Endothelial cell of umbilical vein (primary cell): Measurements from ENCODE around the gene SYT7. TPM values are rescaled to one million over a fixed set of nuclear protein-coding genes. Genes with fewer than 3 reads are reported as not detected.

ENCODE experiments used
- BruUV-seq: library from RNA; stranded (reverse); fragments of 400-500 nt; replicated peaks from 2 replicates; lab custom pipeline; 2021; lab: Mats Ljungman, UMichigan
- CTCF ChIA-PET: fragments of 300-600, 350-600 bp; sonication (Branson Sonifier 250); formaldehyde crosslinking; loops from one replicate; lab custom pipeline; 2021; ENCODE audit warnings: antibody characterized with exemption, inconsistent platforms; lab: Charles Lee
- POLR2A ChIA-PET: fragments of 300-600, 350-600 bp; sonication (Branson Sonifier 250); formaldehyde crosslinking; loops from one replicate; lab custom pipeline; 2021; ENCODE audit warnings: antibody characterized with exemption, inconsistent platforms; lab: Charles Lee
- DNase-seq: peaks from one replicate; pipeline ENCODE4 v3.0.0-alpha.2; 2011; ENCODE audit warnings: low read depth, low spot score
- FAIRE-seq: peaks from 2 replicates; lab custom pipeline; 2011; peaks lifted over from hg19 to GRCh38; lab: Jason Lieb, UNC
- H2AFZ ChIP-seq: 2 replicates; pipeline ENCODE4 v1.6.0; 2012; ENCODE audit warnings: low read depth, low read length, control low read depth, inconsistent platforms
- H3K27ac ChIP-seq: 2 replicates; pipeline ENCODE4 v1.5.1; 2011; ENCODE audit warnings: low read depth, mild to moderate bottlenecking, control low read depth, low read length, moderate library complexity; ENCODE audit not compliant: insufficient read depth
- H3K27me3 ChIP-seq, 2 experiments: 2 replicates each; pipeline versions ENCODE4 v1.6.0 to v1.6.1; 2011; ENCODE audit warnings: low read length in 2 of 2, mixed read lengths in 1 of 2; ENCODE audit not compliant: control insufficient read depth in 2 of 2, insufficient read depth in 2 of 2
- H3K36me3 ChIP-seq, 2 experiments: 2 replicates in 1 of 2; 3 replicates in 1 of 2; pipeline ENCODE4 v1.5.1; 2011; ENCODE audit warnings: low read length in 2 of 2, mild to moderate bottlenecking in 1 of 2, moderate library complexity in 1 of 2; ENCODE audit not compliant: control insufficient read depth in 2 of 2, insufficient read depth in 2 of 2; ENCODE audit errors: extremely low read depth in 1 of 2
- H3K4me1 ChIP-seq: 3 replicates; pipeline ENCODE4 v1.5.1; 2011; ENCODE audit warnings: mild to moderate bottlenecking, low read length; ENCODE audit not compliant: control insufficient read depth, insufficient read depth; ENCODE audit errors: extremely low read depth
- H3K4me2 ChIP-seq: 2 replicates; pipeline ENCODE4 v1.6.1; 2011; ENCODE audit warnings: low read length, control low read depth, mixed read lengths; ENCODE audit not compliant: insufficient read depth
- H3K4me3 ChIP-seq, 3 experiments: fragments of 200-600 bp in 1 of 3; sonication (generic), shearing (Covaris generic) in 1 of 3; replicated peaks in 1 of 3; 2 replicates each; pipeline ENCODE4 v1.5.1; 2011 to 2016; ENCODE audit warnings: control low read depth in 3 of 3, low read length in 3 of 3, mild to moderate bottlenecking in 2 of 3, inconsistent platforms in 1 of 3, low read depth in 1 of 3, moderate library complexity in 1 of 3; ENCODE audit not compliant: insufficient read depth in 1 of 3
- H3K79me2 ChIP-seq: 2 replicates; pipeline ENCODE4 v1.6.0; 2012; ENCODE audit warnings: low read length, inconsistent platforms; ENCODE audit not compliant: control insufficient read depth, insufficient read depth
- H3K9ac ChIP-seq: replicated peaks from 2 replicates; pipeline ENCODE3; 2011; ENCODE audit warnings: low read length, control low read depth; ENCODE audit not compliant: insufficient read depth; ENCODE audit errors: extremely low read depth
- H3K9me1 ChIP-seq: replicated peaks from 3 replicates; pipeline ENCODE4 v1.6.0; 2011; ENCODE audit warnings: mild to moderate bottlenecking, low read length; ENCODE audit not compliant: control insufficient read depth, insufficient read depth; ENCODE audit errors: extremely low read depth
- H3K9me3 ChIP-seq: replicated peaks from 2 replicates; pipeline ENCODE4 v1.5.1; 2012; ENCODE audit warnings: low read length, inconsistent platforms; ENCODE audit not compliant: control insufficient read depth, insufficient read depth
- H4K20me1 ChIP-seq: replicated peaks from 2 replicates; pipeline ENCODE3; 2011; ENCODE audit warnings: mild to moderate bottlenecking, low read length; ENCODE audit not compliant: control insufficient read depth, insufficient read depth; ENCODE audit errors: extremely low read depth
- EZH2 ChIP-seq: IDR thresholded peaks from 2 replicates; pipeline ENCODE4 v1.6.1; 2012; ENCODE audit warnings: borderline replicate concordance, low read depth, mild to moderate bottlenecking, moderate library complexity, low read length, inconsistent platforms; ENCODE audit not compliant: severe bottlenecking
- FOS ChIP-seq: IDR thresholded peaks from 2 replicates; pipeline ENCODE4 v1.6.1; 2011; ENCODE audit warnings: mild to moderate bottlenecking, low read length, moderate library complexity, borderline replicate concordance; ENCODE audit not compliant: insufficient read depth
- GATA2 ChIP-seq: IDR thresholded peaks from 2 replicates; pipeline ENCODE4 v1.7.0; 2011; ENCODE audit warnings: low read depth, mild to moderate bottlenecking, moderate library complexity, mixed read lengths, low read length; ENCODE audit not compliant: insufficient read length, insufficient read depth
- JUN ChIP-seq: IDR thresholded peaks from 2 replicates; pipeline ENCODE4 v1.6.1; 2011; ENCODE audit warnings: borderline replicate concordance, low read depth; ENCODE audit not compliant: insufficient read length, insufficient read depth
- MYC ChIP-seq: IDR thresholded peaks from one replicate; pipeline ENCODE4 v1.6.1; 2011; ENCODE audit warnings: mild to moderate bottlenecking, low read depth, low read length
- POLR2A ChIP-seq: IDR thresholded peaks from 2 replicates; pipeline ENCODE4 v1.6.1; 2012; ENCODE audit warnings: low read depth, mild to moderate bottlenecking, control low read depth, low read length
- POLR2AphosphoS5 ChIP-seq: IDR thresholded peaks from 2 replicates; pipeline ENCODE4 v1.6.1; 2012; ENCODE audit warnings: low read depth, mild to moderate bottlenecking, control low read depth, low read length, moderate library complexity; ENCODE audit not compliant: insufficient read depth
- dilution Hi-C: fragments of 300-500 bp; cut with MboI; formaldehyde crosslinking; loops from one replicate; pipeline ENCODE4 v1.15.0; 2019; ENCODE audit warnings: low sequenced_read_pairs; ENCODE audit not compliant: extremely low pct_ligation_motif_present
- intact Hi-C: fragments of 100-400 bp; cut with micrococcal nuclease; formaldehyde crosslinking; loops from one replicate; pipeline ENCODE4 v1.10.0; 2022
- polyA plus RNA-seq, 4 experiments: library from polyadenylated mRNA; depleted of rRNA in 3 of 4; stranded (reverse) in 3 of 4; unstranded in 1 of 4; fragments of >200 nt; gene quantifications; 2 replicates each; pipeline versions ENCODE4 v1.2.1 to v1.2.3, GENCODE V29; 2011 to 2012; ENCODE audit warnings: missing spikeins in 1 of 4
- total RNA-seq: library from RNA; stranded (reverse); gene quantifications from 2 replicates; pipeline ENCODE4 v1.2.3, GENCODE V29; 2021
- TF ChIP-seq, protein P1 (sequence below): IDR thresholded peaks from 2 replicates; pipeline ENCODE4 v1.6.1; 2011; ENCODE audit not compliant: insufficient read depth, insufficient read length

Gene SYT7
- total and polyA plus RNA-seq, 2 donors (not counting 3 experiments of a cell fraction or from before 2014, with no cell fraction given): 0.08 to 0.55 TPM

DNA sequence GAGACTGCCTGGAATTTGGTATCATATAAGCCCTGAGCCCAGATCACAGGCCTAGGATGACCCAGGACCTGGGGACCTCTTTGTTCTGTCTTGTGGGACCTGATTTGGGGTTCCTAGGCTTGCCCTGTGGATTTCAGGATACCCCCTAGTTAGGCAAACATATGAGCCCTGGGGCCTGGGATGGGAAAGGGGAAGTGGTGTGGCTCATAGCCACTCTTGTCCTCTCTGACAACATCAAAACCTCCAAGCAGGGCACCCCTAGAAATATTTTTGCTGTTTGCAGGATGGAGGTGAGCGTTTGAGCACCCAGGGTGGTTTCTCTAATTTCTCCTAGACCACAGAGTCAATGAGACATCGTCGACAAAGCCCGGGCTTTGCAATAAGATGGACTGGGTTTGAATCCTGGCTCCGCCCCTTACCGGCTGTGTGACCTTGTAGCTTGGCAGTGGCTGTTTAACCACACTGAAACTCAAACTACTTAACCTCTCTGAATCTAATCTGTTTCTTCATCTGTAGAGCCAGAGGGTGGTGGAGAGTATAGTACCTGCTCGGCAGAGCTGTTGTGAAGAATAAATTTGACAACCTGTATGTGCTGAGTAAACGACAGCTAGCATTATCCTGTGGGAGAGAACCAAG is 77.6 kb downstream of the SYT7 start:
- Histone ChIP-seq H3K9me3 (no peaks in the 10 kb centered on the region), H3K27ac (no peak overlapping the region), H3K4me3 (no peak overlapping the region), H3K9ac (no peak overlapping the region), H3K9me1 (no peaks in the 10 kb centered on the region), H3K4me2 (no peak overlapping the region), H2AFZ (no peak overlapping the region), H3K27me3 (peaks cover 21 to 23% of the 10 kb centered on the region in 2 experiments), H4K20me1 (no peaks in the 10 kb centered on the region), H3K4me1 (no peaks in the 10 kb centered on the region), H3K79me2 (no peaks in the 10 kb centered on the region), H3K36me3 (no peaks in the 10 kb centered on the region)
- BruUV-seq: no TSS peak
- dilution Hi-C loops (no loop called here), intact Hi-C loops (no loop called here)
- ChIA-PET POLR2A (no interaction called here), CTCF (interaction anchor here (1.5 to 5.4 kb wide), 3 partner anchors 11 to 21 kb away, joined by 4 to 34 read pairs (median 7); no protein-coding TSS in a partner anchor)
- no peak for FAIRE-seq
- no peak for TF ChIP-seq FOS
- no peak for TF ChIP-seq JUN
- TF ChIP-seq POLR2AphosphoS5: no peak
- no peak for TF ChIP-seq MYC
- no peak for TF ChIP-seq EZH2
- TF ChIP-seq POLR2A: no peak
- no peak for TF ChIP-seq GATA2
- DNase-seq: no peak

DNA sequence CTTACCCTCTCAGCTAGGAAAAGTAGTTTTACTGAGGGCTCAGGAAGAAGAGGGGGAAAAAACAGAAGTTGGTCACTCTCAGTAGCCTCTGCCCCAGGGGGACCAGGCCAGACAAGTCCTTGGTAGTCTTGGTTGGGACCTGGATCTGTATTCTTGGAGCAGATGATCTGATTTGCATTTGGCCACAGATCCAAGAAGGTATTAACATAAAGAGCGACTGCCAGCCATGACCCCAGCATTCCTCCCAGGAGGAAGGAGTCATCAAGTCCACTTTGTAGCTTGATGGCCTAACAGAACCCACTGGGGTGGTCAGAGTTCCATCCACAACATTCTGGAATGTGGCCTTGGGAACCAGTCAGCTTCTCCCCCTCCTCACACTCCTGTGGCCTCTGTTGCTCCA is 78.4 kb downstream of the SYT7 start:
- no peaks in the 10 kb centered on the region for H3K9me1 ChIP-seq
- no peak overlapping the region for H3K4me3 ChIP-seq
- no peaks in the 10 kb centered on the region for H3K9me3 ChIP-seq
- H2AFZ ChIP-seq: no peak overlapping the region
- CTCF ChIA-PET: interaction anchor here (1.0 to 5.4 kb wide), 5 partner anchors 12 to 27 kb away, joined by 3 to 34 read pairs (median 4); no protein-coding TSS in a partner anchor
- no peak overlapping the region for H3K27ac ChIP-seq
- DNase-seq (no peak), FAIRE-seq (no peak)
- no peaks in the 10 kb centered on the region for H3K36me3 ChIP-seq
- dilution Hi-C loops (no loop called here), intact Hi-C loops (no loop called here)
- H3K9ac ChIP-seq: no peak overlapping the region
- BruUV-seq: no TSS peak
- H3K4me1 ChIP-seq: no peaks in the 10 kb centered on the region
- H3K4me2 ChIP-seq: no peak overlapping the region
- TF ChIP-seq MYC: no peak
- TF ChIP-seq, protein P1, sequence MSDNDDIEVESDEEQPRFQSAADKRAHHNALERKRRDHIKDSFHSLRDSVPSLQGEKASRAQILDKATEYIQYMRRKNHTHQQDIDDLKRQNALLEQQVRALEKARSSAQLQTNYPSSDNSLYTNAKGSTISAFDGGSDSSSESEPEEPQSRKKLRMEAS: no peak
- no peak for TF ChIP-seq POLR2AphosphoS5
- TF ChIP-seq JUN: no peak
- no peak for TF ChIP-seq EZH2
- H3K79me2 ChIP-seq: no peaks in the 10 kb centered on the region
- H3K27me3 ChIP-seq: peaks cover 14 to 15% of the 10 kb centered on the region in 2 experiments
- POLR2A ChIA-PET: no interaction called here
- H4K20me1 ChIP-seq: no peaks in the 10 kb centered on the region
